NT2/D1 (cell line): ENCODE data around the gene HNRNPA2B1.

Experiments used
- SUZ12 ChIP-seq: IDR thresholded peaks from 2 replicates; pipeline ENCODE4 v1.6.1; 2011; ENCODE audit not compliant: insufficient read length, insufficient read depth; ENCODE audit errors: extremely low read depth
- YY1 ChIP-seq: IDR thresholded peaks from 2 replicates; pipeline ENCODE4 v1.6.1; 2011; ENCODE audit not compliant: insufficient read length, insufficient read depth
- ZNF274 ChIP-seq: IDR thresholded peaks from 2 replicates; pipeline ENCODE4 v1.6.1; 2011; ENCODE audit warnings: mild to moderate bottlenecking, low read depth, low read length

GRCh38 chr7:26141077-26141476 lies 59.5 kb downstream of the HNRNPA2B1 start:
- TF ChIP-seq ZNF274 (no peak), YY1 (no peak), SUZ12 (no peak)
